NCI-H2107 (cell line): ENCODE measurements around the gene CENPT.
A peak's percentile ranks its signal among the peaks of the same experiment; 100 is the strongest.

ENCODE experiments used
- DNase-seq: peaks from one replicate; lab custom pipeline; 2025; lab: John Stamatoyannopoulos, UW

The CENPT gene

GRCh38 chr16:67806428-67807147, 40.9 kb downstream of the CENPT start, which contains the start of the genes RANBP10 and TSNAXIP1:
TSS of gene RANBP10 (minus strand) at chr16:67806560. CDS start at chr16:67806536, 24 bp downstream.
TSS of gene TSNAXIP1 (plus strand) at chr16:67806889. CDS start at chr16:67807150, 261 bp downstream.
- peak; percentile 97 for DNase-seq

GRCh38 chr16:67805718-67806427, 41.6 kb downstream of the CENPT start:
- no peak for DNase-seq

GRCh38 chr16:67804853-67805542, 42.5 kb downstream of the CENPT start:
- no peak for DNase-seq

DNA sequence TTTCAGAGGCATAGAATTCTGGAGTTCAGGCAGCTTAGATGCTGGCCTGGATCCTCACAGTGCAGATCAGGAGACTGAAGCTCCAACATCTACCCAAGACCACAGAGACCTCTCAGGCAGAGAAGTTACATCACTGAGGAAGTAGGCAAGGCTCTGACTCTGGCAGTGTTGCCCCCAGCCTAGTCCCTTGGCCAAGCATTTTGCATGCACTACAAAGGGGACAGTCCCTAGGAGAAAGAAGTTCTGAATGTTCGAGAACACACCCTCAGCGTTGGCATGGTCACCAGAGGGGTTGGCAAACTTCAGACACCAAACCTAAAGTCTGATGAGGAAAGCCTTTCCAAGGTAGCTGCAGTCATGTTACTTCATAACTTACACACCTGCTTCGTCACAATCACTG, 43.6 kb downstream of the CENPT start:
- no peak for DNase-seq

DNA sequence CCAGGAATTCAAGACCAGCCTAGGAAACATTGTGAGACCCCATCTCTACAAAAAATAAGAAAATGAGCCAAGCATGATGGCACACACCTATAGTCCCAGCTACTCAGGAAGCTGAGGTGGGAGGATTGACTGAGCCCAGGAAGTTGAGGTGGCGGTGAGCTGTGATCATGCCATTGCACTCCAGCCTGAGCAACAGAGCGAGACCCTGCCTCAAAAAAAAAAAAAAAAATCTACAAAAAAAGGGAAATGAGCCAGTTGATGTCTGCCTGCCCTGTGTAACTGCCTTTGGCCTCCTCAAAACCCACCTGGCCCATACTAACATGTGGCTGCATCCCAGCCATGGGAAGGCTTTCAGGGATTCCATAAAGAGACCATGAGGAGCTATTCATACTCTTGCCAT, 45.6 kb downstream of the CENPT start:
- DNase-seq = no peak

GRCh38 chr16:67801241-67801640, 46.3 kb downstream of the CENPT start:
- DNase-seq = no peak

DNA sequence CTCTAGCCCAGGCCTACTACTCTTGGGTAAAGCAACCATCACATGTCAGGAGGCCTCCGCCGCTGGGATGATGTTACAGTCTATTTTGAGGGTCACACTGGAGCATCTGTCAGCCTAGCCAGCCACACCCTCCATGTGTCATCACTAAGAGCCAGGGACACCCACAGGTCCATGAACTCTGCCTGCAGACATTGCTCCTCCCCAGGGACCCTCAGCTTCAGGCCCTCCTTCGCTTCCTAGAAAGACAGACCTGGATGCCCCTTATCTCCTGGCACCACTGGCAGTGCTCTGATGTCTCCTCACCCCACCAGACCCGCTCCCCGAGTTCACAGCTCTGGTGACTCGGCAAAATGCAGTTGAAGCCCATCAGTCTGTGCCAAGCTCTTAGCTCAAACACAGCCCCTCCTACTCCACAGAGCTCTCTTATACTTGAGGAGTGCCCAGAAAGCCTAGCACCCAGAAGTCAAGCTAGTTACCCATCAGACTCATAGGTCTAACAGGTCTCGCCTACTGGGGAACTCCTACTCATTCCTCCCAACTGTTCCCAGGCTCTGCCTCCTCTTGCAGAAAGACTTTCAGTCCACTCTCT, 47.1 kb downstream of the CENPT start:
- no peak for DNase-seq

GRCh38 chr16:67796099-67796718, 51.3 kb downstream of the CENPT start:
- no peak for DNase-seq

- no peak for DNase-seq
These were observed 57.4 kb downstream of the CENPT start for GRCh38 chr16:67790071-67790470.

DNA sequence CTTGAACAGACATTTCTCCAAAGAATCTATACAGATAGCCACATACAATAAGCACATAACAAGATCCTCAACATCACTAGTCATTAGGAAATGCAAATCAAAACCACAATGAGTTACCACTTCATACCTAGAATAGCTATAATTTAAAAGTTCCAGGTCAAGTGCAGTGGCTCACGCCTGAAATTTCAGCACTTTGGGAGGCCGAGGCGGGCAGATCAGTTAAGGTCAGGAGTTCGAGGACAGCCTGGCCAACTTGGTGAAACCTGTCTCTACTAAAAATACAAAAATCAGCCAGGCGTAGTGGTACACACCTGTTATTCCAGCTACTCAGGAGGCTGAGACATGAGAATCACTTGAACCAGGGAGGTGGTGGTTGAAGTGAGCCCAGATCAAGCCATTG, 61.0 kb downstream of the CENPT start:
- no peak for DNase-seq

DNA sequence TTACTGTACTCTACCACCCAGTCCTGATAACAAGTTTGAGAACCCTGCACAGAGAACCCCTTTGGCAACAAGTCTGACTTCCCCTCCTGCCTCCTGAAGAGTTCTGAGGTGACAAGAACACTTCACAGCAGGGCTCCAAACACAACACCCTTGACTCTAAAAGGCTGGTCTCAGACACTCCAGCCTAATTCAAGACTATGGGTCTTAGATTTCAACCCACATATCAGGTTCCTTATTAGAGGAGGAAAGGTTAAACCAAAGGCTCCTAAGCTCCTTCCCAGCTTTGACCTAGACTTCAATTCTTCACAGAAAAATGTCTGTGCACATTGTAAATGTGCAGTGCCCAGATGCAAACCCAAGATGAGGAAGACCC, 64.2 kb downstream of the CENPT start:
- peak; percentile 14 for DNase-seq

GRCh38 chr16:67782567-67783352, 64.7 kb downstream of the CENPT start:
- peak; percentile 19 for DNase-seq

DNA sequence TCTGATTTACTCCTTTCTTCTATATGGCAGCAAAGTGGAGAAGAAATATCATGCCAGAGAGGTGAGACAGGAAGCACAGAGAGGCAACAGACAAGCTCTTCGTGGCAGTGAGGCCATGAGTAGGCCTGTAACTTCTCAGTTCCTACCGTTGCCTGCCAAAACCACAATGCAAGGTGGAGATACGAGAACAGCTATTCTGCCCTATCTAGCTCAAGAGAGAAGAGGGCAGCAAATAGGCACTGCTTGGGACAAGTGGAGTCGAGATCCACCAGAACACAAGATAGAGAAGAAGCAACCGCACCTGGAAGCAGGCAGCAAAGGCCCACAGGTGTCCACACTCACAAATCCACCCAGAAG, 66.0 kb downstream of the CENPT start:
- DNase-seq = no peak

DNA sequence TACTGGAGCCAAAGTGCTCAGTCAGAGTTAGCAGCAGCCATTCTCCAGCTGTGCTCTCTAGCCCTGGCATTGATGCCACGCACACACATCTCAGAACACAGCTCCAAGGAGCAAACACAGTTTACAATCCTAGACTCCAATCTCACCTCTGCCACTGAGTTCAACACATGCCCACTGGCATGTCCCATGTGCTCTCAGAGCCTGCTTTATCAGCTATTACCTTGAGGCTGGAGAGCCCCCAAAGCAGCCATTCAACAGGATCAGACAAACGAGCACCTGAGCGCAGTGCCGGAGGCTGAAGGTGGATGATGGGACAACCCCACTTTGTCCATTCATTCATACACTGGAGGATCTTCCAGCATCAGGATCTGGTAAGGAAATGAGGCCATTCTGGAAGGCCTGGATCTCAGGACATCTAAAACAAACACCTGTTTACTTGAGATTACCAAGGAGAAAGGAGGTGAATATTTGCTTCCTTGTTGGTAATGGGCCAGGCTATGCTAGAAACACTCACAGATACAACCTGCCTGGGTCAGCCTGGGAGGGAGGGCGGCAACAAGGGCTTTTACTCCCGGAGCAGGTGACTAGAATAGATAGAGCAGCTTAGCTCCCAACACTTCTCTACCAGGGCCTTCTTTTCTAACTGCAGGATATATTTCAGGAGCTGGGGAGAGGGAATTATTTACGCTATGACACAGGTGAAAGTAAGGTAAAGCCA, 66.5 kb downstream of the CENPT start:
- no peak for DNase-seq

GRCh38 chr16:67779256-67780014, 68.1 kb downstream of the CENPT start:
- no peak for DNase-seq
